IPS-NIHi7 (cell line): Measurements from ENCODE around the gene SIGLEC14.
"Not testable (repeated sequence)": the region's sequence is repeated elsewhere in the genome, so short reads cannot be mapped to it uniquely, and the experiment has no call there.

Experiments used
- DNase-seq: peaks from one replicate; pipeline ENCODE4 v3.0.0; 2012; ENCODE audit warnings: mixed read lengths; ENCODE audit errors: extremely low spot score

SIGLEC14 gene

DNA sequence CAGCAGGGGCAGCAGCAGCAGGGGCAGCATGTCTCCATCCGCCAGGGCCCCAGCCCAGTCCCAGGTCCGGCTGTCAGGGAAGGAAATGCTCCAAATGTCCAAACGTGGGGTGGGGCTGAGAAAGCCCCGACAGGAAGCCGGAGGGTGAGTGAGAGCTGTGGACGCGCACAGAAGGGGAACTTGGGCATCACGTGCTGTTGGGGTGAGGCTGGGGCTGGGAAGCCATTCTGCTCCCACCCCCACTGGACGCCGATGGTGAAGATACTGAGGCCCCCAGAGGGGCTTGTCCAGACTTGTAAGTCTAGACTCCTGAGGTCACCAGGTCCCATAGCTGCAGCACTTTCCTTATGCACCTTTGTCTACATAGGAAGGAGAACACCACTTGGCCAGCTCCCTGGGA lies at the start of gene SIGLEC14:
Gene SIGLEC14, minus strand, starts transcription at position 96 of the 400 bp plus-strand sequence. Its CDS starts 66 bp downstream, at position 30.
- not testable (repeated sequence) for DNase-seq

DNA sequence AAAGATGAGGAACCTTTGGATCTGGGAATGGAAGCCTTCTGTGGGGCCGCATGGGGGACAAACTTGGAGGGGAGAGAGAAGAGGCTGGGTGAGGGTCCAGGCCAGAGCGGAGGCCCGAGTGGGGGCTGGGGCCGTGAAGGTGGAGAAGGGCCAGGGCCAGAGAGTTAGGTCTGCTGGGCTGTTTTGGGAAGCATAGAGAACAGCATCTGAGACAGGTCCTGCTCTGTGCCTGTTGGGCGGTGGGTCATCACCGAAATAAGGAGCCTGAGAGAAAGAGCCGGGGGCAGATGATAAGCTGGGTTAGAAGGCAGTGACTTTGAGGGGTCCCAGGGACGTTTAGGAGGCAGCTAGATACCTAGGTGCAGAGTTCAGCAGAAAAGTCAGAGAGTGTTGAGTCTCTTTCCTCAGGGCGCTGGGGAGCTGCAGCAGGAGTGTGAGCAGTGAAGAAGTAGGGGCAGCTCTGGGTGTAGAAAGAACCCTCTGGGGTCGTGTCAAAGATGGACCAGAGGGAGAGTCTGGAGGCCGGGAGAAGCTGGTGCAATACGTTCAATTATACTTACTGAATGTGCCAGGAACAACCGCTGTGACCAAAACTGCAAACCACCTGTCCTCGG lies 49.2 kb upstream of the SIGLEC14 start:
- DNase-seq = no peak

DNA sequence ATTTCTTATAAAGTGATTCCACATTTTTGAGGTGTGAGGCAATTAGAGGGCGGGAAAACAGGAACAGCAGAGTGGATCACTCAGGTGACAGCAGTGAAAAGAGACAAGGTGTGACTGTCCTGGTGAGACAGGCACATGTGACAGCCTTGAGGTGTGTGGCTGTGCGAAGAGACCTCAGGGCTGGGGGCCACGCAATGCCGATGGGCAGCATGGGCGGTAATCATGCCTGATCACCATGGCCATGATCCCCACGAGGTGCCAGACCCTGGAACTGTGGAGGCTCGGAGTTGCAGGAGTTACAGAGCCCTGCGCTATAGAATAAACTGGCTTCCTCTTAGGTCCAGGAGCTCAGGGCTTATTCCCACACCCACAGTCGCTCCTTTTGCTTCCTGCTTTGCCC lies 48.5 kb upstream of the SIGLEC14 start:
- DNase-seq = no peak

DNA sequence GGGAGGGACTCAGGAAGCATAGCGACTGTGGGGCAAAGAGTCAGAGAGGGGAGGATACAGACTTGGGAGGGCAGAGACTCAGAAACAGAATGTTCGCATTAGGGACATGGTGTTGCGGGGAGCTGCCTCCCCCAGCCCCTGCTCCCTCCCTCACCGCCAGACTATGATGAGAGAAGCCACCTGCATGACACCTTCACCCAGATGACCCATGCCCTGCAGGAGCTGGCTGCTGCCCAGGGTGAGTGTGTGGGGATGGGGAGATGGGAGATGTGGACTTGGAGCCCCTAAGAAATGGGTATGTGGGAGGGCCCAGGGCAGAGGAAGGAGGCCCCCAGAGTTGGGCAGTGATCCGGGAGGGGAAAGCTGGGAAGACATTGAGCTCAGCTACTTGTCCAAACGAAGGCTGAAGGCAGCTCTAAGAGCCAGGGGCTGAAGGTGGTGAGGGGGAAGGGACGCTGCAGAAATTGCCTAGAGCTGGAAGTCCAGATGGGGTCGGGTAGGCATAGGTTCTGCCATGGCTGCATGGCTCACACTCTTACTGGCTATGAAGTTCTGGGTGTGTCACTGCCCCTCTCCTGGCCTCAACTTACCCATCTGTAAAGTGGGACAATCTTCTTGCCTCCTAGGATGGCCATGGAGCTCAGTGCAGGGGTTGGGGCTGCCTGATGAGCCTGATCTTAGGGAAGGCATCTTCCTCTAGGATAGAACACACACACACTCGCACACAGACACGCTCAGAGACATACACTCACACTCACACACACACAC lies 47.9 kb upstream of the SIGLEC14 start:
- DNase-seq = no peak

DNA sequence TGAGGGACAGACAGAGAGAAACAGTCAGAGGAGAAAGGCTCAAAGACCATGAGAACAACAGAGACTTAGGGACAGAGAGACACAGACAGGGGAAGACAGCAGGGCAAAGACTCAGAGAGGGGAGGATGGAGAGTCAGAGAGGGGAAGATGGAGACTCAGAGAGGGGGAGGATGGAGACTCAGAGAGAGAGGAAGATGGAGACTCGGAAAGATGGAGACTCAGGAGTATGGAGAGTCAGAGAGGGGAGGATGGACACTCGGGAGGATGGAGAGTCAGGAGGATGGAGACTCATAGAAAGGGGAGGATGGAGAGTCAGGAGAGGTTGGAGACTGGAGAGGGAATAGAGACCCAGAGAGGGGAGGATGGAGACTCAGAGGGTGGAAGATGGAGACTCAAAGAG lies 47.2 kb upstream of the SIGLEC14 start:
- DNase-seq = no peak

- no peak for DNase-seq
These were observed 46.6 kb upstream of the SIGLEC14 start, which contains the start of gene SPACA6 for GRCh38 chr19:51693260-51693659. Gene SPACA6 (plus strand): TSS chr19:51693330. CDS start chr19:51693527, 197 bp downstream.

DNA sequence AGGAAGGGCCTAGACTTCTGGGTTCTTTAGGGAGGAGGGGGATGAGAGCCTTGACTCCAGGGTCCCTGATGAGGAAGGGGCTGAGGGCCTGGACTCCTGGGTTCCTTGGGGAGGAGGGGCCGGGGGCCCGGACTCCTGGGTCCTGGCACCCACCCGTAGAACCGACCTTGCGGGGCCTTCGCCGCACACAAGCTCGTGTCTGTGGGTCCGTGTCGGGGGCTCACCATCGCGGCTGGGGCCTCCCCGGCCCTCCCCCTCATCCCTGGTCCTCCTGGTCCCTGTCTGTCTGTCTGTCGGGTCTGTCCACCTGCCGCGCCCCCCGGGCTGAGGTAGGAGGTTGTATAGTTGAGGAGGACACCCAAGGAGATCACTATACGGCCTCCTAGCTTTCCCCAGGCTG lies 45.8 kb upstream of the SIGLEC14 start:
- DNase-seq = no peak

GRCh38 chr19:51691584-51692428 lies 45.2 kb upstream of the SIGLEC14 start:
- no peak for DNase-seq

GRCh38 chr19:51691074-51691583 lies 44.5 kb upstream of the SIGLEC14 start:
- DNase-seq = no peak

DNA sequence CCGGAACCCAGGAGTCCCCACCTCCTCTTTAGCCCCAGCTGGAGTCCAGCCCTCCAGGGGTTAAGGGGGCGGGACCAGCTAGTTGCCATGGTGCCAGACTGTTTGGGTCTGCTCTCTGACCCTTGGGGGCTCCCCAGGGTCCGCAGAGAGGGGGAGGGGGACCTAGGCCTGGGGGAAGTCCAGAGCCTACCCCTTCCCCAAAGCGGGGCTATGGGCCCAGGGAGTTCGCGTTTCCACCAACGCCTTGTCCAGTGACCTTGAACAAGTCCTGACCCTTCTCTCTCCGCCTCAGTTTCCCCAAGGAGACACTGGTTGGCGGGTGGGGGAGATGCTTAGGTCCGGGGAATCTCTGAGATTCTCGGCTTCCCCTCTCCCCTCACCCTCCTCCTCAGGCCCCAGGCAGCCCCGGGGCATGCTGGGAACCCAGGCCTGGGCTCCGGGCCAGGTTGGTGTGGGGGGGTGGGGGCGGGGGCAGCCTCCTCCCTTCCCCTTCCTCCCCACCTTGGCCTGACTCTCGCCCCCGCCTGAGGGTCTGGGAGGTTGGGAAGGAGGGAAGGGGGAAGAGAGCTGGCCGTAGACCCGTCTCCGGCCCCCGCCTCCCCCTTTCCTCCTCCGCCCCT lies 43.9 kb upstream of the SIGLEC14 start:
- DNase-seq = peak; percentile 58

- peak; percentile 64 for DNase-seq
These were observed 43.3 kb upstream of the SIGLEC14 start for GRCh38 chr19:51689751-51690453.

DNA sequence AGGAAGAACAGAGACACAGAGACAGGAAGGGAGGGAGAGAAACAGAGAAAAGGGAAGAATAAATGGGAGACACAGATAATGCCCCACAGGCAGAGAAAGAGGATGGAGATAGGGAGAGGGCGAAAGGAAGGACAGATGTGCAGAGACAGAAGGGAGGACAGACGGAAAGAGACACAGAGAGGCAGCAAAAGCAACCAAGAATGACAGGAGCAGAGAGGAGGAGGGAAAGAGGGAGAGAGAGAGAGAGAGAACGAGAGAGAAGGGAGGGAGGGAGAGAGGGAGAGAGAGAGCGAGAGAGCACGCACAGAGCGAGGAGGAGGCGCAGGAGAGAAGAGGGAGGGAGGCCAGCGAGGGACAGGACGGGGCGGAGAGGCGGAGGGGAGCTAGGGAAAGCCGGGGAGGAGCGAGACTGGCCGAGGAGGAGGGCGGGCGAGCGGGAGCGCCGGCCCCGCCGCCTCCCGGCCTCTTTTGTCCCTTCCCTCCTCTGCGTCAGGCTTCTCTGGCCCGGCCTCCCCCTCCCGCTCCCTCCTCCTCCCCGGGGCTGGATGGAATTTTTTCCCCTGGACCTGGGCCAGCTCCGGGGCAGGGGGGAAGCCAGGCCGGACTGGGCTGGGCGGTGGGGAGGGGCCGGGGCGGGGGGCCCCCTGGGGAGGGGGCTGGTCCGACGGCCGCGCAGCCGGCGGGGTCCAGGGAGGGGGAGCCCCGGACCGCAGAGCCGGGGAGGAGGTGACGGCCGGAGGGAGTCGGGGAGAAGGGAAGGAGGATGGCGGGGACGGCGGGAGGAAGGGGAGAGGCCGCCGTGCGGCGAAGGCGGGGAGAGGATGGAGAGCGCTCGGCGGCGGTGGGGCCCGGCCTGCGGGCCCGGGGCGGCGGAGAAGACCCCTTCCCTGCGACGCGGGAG lies 42.3 kb upstream of the SIGLEC14 start:
- DNase-seq = peak; percentile 57

DNA sequence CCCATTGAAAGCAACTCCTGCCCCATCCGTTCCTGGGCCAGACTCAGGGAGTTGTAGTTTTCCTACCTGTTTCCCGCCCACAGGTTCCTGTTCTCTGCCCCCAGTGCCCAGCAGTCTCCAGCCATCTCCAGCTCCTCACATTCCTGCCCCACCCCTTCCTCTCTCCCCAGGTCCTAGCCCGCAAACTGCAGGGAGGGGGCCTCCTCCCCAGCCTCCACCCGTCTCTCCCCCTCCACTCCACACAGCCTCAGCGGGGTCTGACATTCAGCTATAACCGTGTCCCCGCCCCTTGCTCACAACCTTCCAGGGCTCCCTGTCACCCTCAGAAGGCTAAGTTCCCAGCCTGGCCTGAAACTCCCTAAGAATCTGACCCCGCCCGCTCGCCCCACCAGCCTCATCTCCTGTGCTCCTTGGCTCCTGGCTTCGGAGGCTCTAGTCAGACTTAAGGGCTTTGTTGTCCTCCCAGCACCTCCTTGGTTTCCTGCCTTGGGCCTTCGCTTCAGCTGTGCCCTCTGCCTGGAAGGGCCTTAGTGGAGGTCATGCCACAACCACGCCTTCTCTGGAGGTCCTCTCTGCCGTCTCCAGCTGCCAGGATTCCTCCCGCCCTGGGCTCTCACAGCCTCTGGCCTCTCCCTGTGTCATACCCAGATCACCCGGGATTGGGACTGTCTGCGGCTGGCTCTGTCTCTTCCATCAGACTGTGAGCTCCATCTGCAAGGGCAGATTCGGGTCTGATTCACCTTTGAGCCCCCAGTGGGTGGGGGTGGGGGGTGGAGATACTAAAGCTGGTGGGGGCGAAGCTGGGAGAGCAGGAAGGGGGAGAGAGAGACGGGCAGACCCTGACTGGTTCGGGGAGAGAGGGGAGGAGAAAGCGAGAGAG lies 41.4 kb upstream of the SIGLEC14 start:
- peak; percentile 62 for DNase-seq

DNA sequence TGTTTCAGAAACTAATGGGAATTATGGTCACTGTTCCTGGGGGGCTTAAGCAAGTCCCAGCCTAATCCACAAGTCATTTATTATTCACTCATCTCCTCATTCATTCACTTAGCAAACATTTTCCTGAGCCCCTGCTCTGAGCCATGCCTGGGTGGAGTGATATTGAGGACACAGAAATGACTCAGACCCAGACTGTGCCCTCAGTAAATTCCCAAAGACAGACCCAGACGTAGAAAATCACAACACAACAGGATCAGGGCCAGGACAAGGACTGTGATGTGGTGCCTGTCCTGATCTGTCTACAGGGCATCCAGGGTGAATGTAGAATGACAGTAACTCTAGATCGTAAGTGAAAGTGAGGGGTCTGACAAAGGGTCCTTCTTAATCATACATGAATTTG lies 39.5 kb upstream of the SIGLEC14 start:
- DNase-seq = no peak

DNA sequence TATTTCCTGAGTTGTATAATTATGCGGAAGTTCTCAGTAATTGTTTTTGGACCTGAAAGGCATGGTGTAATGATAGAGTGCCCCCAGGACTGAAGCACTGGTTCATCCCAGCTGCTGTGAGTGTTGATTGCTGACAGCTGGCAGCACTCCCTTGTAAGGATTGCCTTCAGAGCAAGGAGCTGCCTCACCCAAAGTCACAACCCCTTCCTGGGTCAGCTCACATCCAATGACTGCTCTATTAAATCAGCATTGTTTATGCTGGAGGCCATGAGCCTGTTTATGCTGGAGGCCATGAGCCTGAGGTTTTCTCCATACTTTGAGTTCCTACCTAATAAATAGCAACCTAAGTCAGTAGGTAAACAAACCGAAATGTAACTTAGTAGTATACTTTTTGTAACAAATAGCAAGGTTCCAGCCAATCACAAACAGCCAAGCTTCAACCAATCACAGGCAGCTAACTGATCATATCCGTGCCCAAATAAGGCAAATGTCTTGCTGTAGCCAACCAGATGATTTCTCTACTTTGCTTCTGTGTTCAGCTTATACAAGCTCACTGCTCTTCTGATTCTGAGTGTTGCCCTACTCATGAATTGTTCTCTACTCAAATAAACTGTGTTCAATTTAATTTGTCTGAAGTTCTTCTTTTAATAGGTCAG lies 34.8 kb upstream of the SIGLEC14 start:
- DNase-seq = no peak

DNA sequence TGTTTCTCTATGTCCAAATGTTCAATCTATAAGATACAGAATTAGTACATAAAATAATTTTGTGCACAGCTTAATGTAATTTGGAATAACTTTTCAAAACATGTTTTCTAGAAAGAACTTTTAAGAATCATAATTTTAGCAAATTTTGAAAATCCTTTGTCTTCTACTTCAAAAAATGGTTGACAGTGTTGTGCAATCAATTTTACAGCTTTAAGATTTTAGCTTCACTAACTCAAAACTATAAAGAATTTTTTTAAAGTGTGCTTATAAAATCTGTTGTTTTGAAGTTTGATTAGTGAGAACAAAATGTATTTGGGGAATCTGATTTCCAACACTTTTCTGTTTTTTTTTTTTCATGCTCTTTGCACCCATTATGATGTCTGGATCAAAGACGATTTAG lies 33.8 kb upstream of the SIGLEC14 start:
- no peak for DNase-seq

DNA sequence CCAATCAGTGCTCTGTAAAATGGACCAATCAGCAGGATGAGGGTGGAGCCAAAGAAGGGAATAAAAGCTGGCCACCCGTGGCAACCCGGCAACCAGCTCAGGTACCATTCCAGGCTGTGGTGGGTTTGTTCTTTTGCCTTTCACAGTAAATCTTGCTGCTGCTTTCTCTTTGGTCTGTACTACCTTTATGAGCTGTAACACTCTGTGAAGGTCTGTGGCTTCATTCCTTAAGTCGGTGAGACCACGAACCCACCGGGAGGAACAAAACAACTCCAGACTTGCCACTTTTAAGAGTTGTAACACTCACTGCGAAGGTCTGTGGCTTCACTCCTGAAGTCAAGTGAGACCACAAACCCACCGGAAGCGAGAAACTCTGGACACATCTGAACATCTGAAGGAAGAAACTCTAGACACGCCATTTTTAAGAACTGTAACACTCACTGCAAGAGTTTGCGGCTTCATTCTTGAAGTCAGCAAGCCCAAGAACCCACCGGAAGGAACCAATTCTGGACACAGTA lies 30.0 kb upstream of the SIGLEC14 start:
- DNase-seq = no peak

GRCh38 chr19:51675911-51676565 lies 29.4 kb upstream of the SIGLEC14 start:
- DNase-seq = peak; percentile 44
